Measurements from ENCODE around the gene OSBPL5.

Gene OSBPL5

GRCh38 chr11:3047637-3048036 lies 117.5 kb downstream of the OSBPL5 start:
- DNase-seq (ENCODE audit: low spot score), result no peak
- ChIA-PET POLR2A (ENCODE audit: low non-redundant PET) (no interaction called here), CTCF (interaction anchor here (1.3 kb wide), 2 partner anchors 10 to 44 kb away, joined by 5 to 6 read pairs; no protein-coding TSS in a partner anchor)
- TF ChIP-seq, protein P1, sequence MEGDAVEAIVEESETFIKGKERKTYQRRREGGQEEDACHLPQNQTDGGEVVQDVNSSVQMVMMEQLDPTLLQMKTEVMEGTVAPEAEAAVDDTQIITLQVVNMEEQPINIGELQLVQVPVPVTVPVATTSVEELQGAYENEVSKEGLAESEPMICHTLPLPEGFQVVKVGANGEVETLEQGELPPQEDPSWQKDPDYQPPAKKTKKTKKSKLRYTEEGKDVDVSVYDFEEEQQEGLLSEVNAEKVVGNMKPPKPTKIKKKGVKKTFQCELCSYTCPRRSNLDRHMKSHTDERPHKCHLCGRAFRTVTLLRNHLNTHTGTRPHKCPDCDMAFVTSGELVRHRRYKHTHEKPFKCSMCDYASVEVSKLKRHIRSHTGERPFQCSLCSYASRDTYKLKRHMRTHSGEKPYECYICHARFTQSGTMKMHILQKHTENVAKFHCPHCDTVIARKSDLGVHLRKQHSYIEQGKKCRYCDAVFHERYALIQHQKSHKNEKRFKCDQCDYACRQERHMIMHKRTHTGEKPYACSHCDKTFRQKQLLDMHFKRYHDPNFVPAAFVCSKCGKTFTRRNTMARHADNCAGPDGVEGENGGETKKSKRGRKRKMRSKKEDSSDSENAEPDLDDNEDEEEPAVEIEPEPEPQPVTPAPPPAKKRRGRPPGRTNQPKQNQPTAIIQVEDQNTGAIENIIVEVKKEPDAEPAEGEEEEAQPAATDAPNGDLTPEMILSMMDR (conservative IDR thresholded peaks at IDR 0.05; ENCODE audit: low read depth), result no peak
- H3K27ac ChIP-seq, result peak overlapping the region; percentile 46

- no peak overlapping the region for H3K27ac ChIP-seq
- POLR2A ChIA-PET (ENCODE audit: low non-redundant PET), result no interaction called here
- CTCF ChIA-PET, result interaction anchor here (1.2 to 1.3 kb wide), 2 partner anchors 9 to 45 kb away, joined by 5 to 7 read pairs; no protein-coding TSS in a partner anchor
Measured at GRCh38 chr11:3046641-3047040, 118.5 kb downstream of the OSBPL5 start.

DNA sequence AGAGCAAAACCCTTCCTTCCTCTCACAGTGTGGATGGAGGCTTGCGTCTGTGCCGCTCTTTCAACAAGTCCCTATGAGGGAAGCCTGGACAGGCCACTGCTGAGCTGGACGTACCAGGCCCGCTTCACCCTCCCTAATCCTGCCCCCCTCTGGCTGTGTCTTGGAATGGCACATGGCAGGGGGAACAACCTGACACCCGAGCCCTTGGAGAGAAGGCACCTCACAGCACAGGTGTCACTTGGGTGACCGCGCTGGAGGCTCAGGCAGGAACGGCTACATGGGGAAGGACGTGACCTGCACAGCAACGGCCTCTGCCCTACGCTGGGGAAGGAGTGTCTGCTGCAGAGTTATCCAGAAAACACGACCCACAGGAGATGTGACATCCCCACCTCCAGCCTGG lies 118.9 kb downstream of the OSBPL5 start:
- ChIA-PET POLR2A (ENCODE audit: low non-redundant PET) (no interaction called here), CTCF (interaction anchor here (1.2 kb wide), 1 partner anchor 45 kb away, joined by 7 read pairs; no protein-coding TSS in a partner anchor)

More at GRCh38 chr11:3046641-3047040, 118.5 kb downstream of the OSBPL5 start:
- TF ChIP-seq, protein P1 (conservative IDR thresholded peaks at IDR 0.05; ENCODE audit: low read depth), result no peak
- DNase-seq (ENCODE audit: low spot score), result no peak

GRCh38 chr11:3044915-3045314 lies 120.2 kb downstream of the OSBPL5 start:
- TF ChIP-seq, protein P1 (conservative IDR thresholded peaks at IDR 0.05; ENCODE audit: low read depth), result no peak
- ChIA-PET POLR2A (ENCODE audit: low non-redundant PET) (no interaction called here), CTCF (no interaction called here)
- H3K27ac ChIP-seq, result peak overlapping the region; percentile 39; the same call in 1 of the 2 replicates
- DNase-seq (ENCODE audit: low spot score), result no peak

More for the DNA sequence above, 118.9 kb downstream of the OSBPL5 start:
- TF ChIP-seq, protein P1 (conservative IDR thresholded peaks at IDR 0.05; ENCODE audit: low read depth), result no peak
- H3K27ac ChIP-seq, result 0 out of 2 replicates have a peak overlapping the region, but pooled peaks have one; percentile 39
- no peak for DNase-seq (ENCODE audit: low spot score)

- peak overlapping the region; percentile 39 for H3K27ac ChIP-seq
- ChIA-PET POLR2A (ENCODE audit: low non-redundant PET) (no interaction called here), CTCF (interaction anchor here (0.7 kb wide), 1 partner anchor 48 kb away, joined by 4 read pairs; no protein-coding TSS in a partner anchor)
- TF ChIP-seq, protein P1 (conservative IDR thresholded peaks at IDR 0.05; ENCODE audit: low read depth), result no peak
- DNase-seq (ENCODE audit: low spot score), result no peak
Measured at GRCh38 chr11:3044004-3044403, 121.1 kb downstream of the OSBPL5 start.

GRCh38 chr11:3043315-3043871 lies 121.7 kb downstream of the OSBPL5 start:
- H3K27ac ChIP-seq, result peak overlapping the region; percentile 39
- TF ChIP-seq, protein P1 (conservative IDR thresholded peaks at IDR 0.05; ENCODE audit: low read depth), result no peak
- POLR2A ChIA-PET (ENCODE audit: low non-redundant PET), result no interaction called here
- CTCF ChIA-PET, result interaction anchor here (0.7 kb wide), 1 partner anchor 48 kb away, joined by 4 read pairs; no protein-coding TSS in a partner anchor
- no peak for DNase-seq (ENCODE audit: low spot score)

Measured in RWPE1 (cell line).